ENCODE results near the gene OR52M1.

The OR52M1 gene

DNA sequence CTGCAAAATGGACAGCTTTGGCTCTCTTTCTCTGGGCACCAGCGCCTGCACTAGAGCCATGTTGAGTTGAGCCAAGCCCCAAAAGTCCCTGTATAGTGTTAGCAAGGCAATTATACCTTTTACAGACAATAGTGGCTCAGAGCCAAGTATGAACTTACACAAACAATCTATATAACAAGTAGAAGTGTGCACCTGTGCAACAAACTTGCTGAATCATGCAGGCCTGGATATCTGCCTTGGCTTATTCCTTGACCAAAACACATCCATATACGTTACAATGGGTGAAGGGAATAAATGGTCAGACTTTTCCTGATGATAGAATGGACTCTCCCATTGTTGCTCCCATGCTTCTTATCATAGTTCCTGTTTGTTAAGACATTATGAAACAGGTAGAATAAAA, 32.8 kb downstream of the OR52M1 start:
- TF ChIP-seq, protein P1, sequence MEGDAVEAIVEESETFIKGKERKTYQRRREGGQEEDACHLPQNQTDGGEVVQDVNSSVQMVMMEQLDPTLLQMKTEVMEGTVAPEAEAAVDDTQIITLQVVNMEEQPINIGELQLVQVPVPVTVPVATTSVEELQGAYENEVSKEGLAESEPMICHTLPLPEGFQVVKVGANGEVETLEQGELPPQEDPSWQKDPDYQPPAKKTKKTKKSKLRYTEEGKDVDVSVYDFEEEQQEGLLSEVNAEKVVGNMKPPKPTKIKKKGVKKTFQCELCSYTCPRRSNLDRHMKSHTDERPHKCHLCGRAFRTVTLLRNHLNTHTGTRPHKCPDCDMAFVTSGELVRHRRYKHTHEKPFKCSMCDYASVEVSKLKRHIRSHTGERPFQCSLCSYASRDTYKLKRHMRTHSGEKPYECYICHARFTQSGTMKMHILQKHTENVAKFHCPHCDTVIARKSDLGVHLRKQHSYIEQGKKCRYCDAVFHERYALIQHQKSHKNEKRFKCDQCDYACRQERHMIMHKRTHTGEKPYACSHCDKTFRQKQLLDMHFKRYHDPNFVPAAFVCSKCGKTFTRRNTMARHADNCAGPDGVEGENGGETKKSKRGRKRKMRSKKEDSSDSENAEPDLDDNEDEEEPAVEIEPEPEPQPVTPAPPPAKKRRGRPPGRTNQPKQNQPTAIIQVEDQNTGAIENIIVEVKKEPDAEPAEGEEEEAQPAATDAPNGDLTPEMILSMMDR (IDR thresholded peaks at IDR 0.05), result no peak
- H3K4me1 ChIP-seq, result no peaks in the 10 kb centered on the region

DNA sequence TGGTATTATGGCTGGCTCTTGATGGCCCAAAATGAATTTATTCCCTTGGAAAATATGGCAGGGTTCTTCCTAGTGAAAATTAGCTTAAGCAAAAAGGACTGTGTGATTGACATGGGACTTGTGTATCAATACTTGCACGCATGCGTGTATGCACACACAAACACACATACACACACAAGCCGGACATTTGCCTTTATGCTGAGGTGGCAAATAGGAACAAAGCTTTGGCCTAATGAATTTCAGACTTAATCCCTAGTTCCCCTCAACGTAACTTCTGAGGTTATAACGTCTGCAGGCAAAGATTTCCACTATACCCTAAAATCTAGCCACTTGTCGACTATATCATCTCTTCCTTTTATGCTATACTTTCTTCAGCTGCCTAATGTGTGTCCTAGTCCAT, 33.6 kb downstream of the OR52M1 start:
- H3K79me2 ChIP-seq, result no peaks in the 10 kb centered on the region
- H3K4me1 ChIP-seq, result no peaks in the 10 kb centered on the region
- no peaks in the 10 kb centered on the region for H3K36me3 ChIP-seq (ENCODE audit: control insufficient read depth, insufficient read depth, low read length)
- no peak overlapping the region for H3K4me3 ChIP-seq (ENCODE audit: low read depth, low read length)
- H3K4me2 ChIP-seq (ENCODE audit: low read length), result no peak overlapping the region
- TF ChIP-seq, protein P1 (IDR thresholded peaks at IDR 0.05), result no peak
- H3K9ac ChIP-seq, result no peak overlapping the region
- H2AFZ ChIP-seq, result no peak overlapping the region
- no peak overlapping the region for H3K27ac ChIP-seq
- no peaks in the 10 kb centered on the region for H3K9me3 ChIP-seq (ENCODE audit: control insufficient read depth, low read length)
- H3K27me3 ChIP-seq (ENCODE audit: control insufficient read depth, insufficient read depth, low read length), result no peaks in the 10 kb centered on the region

More for the DNA sequence above, 32.8 kb downstream of the OR52M1 start:
- H3K4me3 ChIP-seq (ENCODE audit: low read depth, low read length), result no peak overlapping the region
- H2AFZ ChIP-seq, result no peak overlapping the region
- H3K9ac ChIP-seq, result no peak overlapping the region
- H3K9me3 ChIP-seq (ENCODE audit: control insufficient read depth, low read length), result no peaks in the 10 kb centered on the region
- H3K4me2 ChIP-seq (ENCODE audit: low read length), result no peak overlapping the region
- no peak overlapping the region for H3K27ac ChIP-seq
- no peaks in the 10 kb centered on the region for H3K36me3 ChIP-seq (ENCODE audit: control insufficient read depth, insufficient read depth, low read length)
- no peaks in the 10 kb centered on the region for H3K79me2 ChIP-seq
- H3K27me3 ChIP-seq (ENCODE audit: control insufficient read depth, insufficient read depth, low read length), result no peaks in the 10 kb centered on the region

DNA sequence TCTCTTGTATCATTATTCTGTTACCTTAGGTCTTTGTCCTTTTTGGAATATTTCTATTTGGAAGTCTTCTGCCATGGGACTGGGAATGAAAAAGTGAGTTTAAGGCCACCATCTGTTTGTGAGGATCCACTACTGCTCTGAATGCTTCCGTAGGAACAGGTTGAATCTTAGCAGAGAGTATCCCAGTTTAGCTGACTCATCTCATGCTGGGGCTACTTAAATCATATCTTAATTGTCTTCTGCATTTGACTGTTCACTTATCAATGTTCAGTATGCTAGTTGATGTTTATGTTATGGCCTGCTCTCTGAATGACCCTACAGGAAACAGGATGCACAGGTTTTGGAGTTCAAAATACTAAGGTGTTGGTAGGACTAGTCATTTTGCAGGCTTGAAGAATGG, 35.1 kb downstream of the OR52M1 start:
- TF ChIP-seq, protein P1 (IDR thresholded peaks at IDR 0.05), result no peak
- H3K27me3 ChIP-seq (ENCODE audit: control insufficient read depth, insufficient read depth, low read length), result no peaks in the 10 kb centered on the region
- no peaks in the 10 kb centered on the region for H3K36me3 ChIP-seq (ENCODE audit: control insufficient read depth, insufficient read depth, low read length)
- H2AFZ ChIP-seq, result no peak overlapping the region
- H3K4me3 ChIP-seq (ENCODE audit: low read depth, low read length), result no peak overlapping the region
- H3K27ac ChIP-seq, result no peak overlapping the region
- H3K4me1 ChIP-seq, result no peaks in the 10 kb centered on the region
- H3K79me2 ChIP-seq, result no peaks in the 10 kb centered on the region
- no peak overlapping the region for H3K9ac ChIP-seq
- no peaks in the 10 kb centered on the region for H3K9me3 ChIP-seq (ENCODE audit: control insufficient read depth, low read length)
- no peak overlapping the region for H3K4me2 ChIP-seq (ENCODE audit: low read length)

DNA sequence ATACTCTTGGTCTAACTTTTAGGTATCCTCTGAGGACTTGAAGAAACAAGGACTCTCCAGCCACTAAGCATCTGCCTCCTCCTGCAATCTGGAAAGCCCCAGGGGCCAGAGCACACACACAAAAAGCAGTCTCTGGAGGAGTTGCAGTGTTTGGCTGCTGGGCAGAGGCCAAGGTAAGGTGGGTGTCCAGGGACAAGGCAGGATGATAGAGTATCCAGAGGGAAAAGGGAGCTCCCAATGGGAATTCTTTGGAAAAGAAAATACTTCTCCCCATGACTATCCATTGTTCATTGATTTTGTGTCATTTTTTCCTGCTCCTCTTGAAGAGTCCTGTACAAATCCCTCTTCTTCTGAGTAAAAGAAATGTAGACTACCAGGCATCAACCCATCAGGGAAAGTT, 36.5 kb downstream of the OR52M1 start, which contains the start of gene OR52I2:
Gene OR52I2, plus strand, starts transcription at position 301 of the 400 bp plus-strand sequence.
- no peaks in the 10 kb centered on the region for H3K79me2 ChIP-seq
- TF ChIP-seq, protein P1 (IDR thresholded peaks at IDR 0.05), result no peak
- no peaks in the 10 kb centered on the region for H3K27me3 ChIP-seq (ENCODE audit: control insufficient read depth, insufficient read depth, low read length)
- H3K27ac ChIP-seq, result no peak within 1 kb of the TSS
- no peak within 1 kb of the TSS for H2AFZ ChIP-seq
- H3K4me2 ChIP-seq (ENCODE audit: low read length), result no peak within 1 kb of the TSS
- H3K9ac ChIP-seq, result no peak within 1 kb of the TSS
- H3K4me3 ChIP-seq (ENCODE audit: low read depth, low read length), result no peak within 1 kb of the TSS
- H3K36me3 ChIP-seq (ENCODE audit: control insufficient read depth, insufficient read depth, low read length), result no peaks in the 10 kb centered on the region
- H3K9me3 ChIP-seq (ENCODE audit: control insufficient read depth, low read length), result no peaks in the 10 kb centered on the region
- H3K4me1 ChIP-seq, result no peaks in the 10 kb centered on the region

DNA sequence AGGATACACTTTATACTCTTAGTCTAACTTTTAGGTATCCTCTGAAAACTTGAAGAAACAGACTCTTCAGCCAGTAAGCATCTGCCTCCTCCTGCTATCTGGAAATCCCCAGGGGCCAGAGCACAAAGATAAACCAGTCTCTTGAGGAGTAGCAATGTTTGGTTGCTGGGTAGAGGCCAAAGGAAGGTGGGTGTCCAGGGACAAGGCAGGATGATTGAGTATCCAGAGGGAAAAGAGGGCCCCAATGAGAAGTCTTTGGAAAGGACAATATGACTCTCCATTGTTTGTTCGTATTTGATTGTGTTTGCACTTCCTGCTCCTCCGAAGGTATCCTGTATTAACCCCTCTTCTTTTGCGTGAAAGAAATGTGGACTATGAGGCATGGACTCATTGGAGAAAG, 44.0 kb downstream of the OR52M1 start:
- H3K79me2 ChIP-seq, result no peaks in the 10 kb centered on the region
- no peak overlapping the region for H3K9ac ChIP-seq
- TF ChIP-seq, protein P1 (IDR thresholded peaks at IDR 0.05), result no peak
- no peaks in the 10 kb centered on the region for H3K4me1 ChIP-seq
- H3K4me2 ChIP-seq (ENCODE audit: low read length), result no peak overlapping the region
- no peak overlapping the region for H2AFZ ChIP-seq
- H3K27me3 ChIP-seq (ENCODE audit: control insufficient read depth, insufficient read depth, low read length), result no peaks in the 10 kb centered on the region
- no peaks in the 10 kb centered on the region for H3K36me3 ChIP-seq (ENCODE audit: control insufficient read depth, insufficient read depth, low read length)
- no peaks in the 10 kb centered on the region for H3K9me3 ChIP-seq (ENCODE audit: control insufficient read depth, low read length)
- H3K4me3 ChIP-seq (ENCODE audit: low read depth, low read length), result no peak overlapping the region
- H3K27ac ChIP-seq, result no peak overlapping the region
